Measurements from ENCODE around the gene CD151.

The CD151 gene

DNA sequence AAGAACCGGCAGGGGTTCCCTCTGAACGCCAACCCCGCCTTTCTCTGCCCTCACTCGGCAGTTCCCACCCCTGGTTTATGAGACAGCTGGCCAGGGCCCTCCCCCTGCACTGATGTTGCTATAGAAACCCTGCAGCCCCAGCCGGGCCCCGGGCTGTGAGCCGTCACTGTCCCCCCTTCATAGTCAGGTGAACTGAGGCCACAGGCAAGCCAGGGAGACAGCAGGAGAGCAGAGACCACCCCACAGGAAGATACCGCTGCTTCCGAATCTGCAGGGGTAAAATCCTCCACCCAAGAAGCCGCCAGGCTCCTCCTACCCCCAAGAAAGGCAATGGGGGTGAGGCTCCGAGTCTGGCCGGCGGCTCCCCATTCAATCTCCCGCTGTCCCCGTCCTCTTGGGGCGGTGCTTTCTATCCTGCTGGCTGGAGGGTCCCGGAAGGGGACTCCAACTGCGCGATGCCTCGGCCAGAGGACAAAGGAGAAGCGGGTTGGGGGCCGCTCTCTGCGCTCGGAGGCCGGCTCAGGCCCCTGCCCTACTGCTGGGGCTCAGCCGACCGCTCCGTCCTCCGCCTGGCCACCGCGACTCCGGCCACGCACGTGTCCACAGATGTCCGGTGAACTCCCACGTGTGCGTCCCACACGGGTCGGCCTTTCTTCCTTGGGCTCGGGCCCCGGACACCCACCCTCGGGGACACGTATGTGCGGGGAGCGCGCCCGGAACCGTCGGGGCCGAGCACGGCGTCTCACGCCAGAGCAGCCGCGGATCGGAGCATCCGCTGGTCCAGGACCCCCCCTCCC, 35.3 kb upstream of the CD151 start:
- DNase-seq (ENCODE audit: low spot score), result peak; percentile 85

DNA sequence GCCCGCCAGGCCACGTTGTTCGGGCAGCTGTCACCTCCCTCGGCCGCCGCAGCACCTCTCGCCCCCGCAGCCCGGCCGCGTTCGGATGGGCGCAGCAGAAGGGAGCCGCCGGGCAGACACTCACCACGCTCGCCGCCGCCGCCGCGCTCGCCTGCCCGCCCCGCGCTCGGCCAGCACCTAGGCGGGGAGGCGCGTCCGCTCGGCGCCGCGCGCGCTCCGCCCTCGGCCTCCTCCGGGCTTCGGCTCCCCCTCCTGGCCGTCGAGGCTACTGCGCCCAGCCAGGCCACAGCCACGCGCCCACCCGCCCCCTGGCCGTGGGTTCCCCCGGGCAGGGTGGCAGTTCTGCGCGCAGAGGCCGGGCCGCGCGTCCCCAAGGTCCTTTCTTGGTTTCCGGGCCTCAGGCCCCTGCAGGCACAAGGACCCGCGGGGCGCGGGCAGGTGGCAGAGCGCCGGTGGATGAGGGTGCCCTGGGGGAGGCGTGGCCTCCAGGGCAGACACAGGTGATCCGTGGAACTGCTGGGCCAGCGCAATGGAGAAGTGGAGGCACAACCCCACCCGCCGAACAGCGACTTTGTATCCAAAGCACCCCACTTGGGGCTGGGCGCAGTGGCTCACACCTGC, 34.5 kb upstream of the CD151 start, which contains the start of gene SLC25A22:
Gene SLC25A22, minus strand, starts transcription at position 189 of the 621 bp plus-strand sequence. CDS start 3,275 bp downstream, outside the sequence.
- peak; percentile 94 for DNase-seq (ENCODE audit: low spot score)

GRCh38 chr11:799641-800316, 33.0 kb upstream of the CD151 start:
- no peak for DNase-seq (ENCODE audit: low spot score)

GRCh38 chr11:800473-800872, 32.3 kb upstream of the CD151 start:
- DNase-seq (ENCODE audit: low spot score), result no peak

GRCh38 chr11:801097-801780, 31.5 kb upstream of the CD151 start:
- DNase-seq (ENCODE audit: low spot score), result no peak

DNA sequence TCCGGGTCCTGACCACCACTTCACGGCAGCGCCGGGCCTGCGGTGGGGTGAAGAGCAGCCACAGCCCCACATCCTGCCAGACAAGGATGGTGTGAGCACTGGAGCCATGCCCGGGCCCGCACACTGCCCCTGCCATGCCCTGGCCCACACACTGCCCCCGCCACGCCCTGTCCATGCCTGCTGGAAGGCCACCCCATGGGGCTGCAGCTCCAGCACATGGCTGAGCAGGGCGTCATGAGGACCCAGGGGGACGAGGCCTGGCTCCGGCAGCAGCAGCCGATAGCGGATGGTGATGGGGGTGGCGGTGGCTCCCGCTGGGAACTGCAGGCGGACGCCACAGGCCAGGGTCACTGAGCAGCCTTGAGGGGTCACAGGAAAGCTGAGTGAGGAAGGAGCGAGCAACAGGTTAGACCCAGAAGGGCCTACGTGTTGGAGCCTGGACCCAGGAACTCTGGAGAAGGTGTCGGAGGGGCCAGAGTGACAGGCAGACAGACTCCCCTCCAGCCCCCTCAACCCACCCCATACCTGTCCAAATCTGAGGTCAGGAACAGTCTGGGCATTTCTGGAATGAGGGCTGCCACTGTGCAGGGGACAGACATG, 30.6 kb upstream of the CD151 start:
- no peak for DNase-seq (ENCODE audit: low spot score)

DNA sequence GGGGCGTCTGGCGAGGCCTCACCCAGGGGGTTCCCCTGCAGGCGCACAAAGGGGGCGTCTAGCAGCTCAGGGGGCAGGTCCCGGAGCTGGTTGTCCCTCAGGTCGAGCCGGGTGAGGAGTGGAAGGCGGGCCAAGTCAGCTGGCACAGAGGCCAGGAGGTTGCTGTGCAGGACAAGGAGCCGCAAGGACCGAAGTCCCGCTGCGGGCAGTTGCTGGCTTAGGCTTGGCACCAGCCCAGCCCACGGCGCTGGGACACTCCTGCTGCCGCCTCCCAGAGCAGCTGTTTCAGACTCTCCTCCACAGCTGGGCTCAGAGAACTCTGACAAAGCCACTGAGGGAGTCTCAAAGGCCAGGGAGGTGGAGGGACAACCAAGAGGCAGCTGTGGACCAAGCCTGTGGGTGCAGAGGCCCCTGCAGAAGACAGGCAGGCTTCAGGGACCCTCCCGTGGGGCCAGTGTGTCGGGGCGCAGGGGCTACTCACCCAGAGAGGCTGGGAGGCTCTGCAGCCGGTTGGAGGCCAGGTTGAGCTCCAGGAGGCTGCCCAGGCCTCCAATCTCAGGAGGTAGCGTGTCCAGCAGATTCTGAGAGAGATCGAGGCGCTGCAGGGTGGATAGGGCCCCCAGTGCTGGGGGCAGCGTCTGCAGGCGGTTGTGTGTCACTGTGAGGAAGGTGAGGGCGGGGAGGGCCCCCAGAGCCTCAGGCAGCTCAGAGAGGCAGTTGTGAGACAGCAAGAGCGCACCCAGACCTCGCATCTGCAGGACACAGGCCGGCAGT, 29.9 kb upstream of the CD151 start:
- DNase-seq (ENCODE audit: low spot score), result no peak

DNA sequence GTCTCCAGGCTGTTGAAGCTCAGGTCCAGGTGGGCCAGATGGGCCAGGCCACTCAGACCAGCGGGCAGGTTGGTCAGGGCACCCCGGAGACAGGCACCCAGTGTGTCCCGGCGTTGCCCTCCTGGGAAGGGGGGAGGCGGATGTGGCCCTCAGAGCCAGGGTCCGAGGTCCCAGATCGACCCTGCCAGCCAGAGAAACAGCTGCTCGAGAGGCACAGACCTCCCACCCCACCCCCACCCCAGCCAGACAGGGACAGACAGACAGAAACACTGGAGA, 29.3 kb upstream of the CD151 start:
- DNase-seq (ENCODE audit: low spot score), result no peak

GRCh38 chr11:803770-804598, 28.8 kb upstream of the CD151 start:
- peak; percentile 34 for DNase-seq (ENCODE audit: low spot score)

DNA sequence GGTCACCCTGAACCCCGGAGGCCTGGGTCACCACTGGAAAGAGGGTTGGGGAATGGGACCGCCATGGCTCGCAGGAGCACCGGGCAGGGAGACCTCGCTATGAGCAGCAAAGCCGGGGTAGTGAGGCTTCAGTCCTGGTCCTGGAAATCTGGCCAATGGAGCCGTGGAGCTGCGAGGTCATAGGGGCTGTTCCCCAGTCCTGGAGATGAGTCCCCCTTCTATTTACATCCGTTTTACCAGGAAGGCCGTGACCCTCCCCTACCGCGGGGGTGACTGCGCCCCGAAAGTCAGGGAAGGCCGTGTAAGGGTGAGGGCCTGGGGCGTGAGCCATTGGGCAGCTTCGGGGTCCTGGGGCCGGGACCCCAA, 28.2 kb upstream of the CD151 start:
- no peak for DNase-seq (ENCODE audit: low spot score)

DNA sequence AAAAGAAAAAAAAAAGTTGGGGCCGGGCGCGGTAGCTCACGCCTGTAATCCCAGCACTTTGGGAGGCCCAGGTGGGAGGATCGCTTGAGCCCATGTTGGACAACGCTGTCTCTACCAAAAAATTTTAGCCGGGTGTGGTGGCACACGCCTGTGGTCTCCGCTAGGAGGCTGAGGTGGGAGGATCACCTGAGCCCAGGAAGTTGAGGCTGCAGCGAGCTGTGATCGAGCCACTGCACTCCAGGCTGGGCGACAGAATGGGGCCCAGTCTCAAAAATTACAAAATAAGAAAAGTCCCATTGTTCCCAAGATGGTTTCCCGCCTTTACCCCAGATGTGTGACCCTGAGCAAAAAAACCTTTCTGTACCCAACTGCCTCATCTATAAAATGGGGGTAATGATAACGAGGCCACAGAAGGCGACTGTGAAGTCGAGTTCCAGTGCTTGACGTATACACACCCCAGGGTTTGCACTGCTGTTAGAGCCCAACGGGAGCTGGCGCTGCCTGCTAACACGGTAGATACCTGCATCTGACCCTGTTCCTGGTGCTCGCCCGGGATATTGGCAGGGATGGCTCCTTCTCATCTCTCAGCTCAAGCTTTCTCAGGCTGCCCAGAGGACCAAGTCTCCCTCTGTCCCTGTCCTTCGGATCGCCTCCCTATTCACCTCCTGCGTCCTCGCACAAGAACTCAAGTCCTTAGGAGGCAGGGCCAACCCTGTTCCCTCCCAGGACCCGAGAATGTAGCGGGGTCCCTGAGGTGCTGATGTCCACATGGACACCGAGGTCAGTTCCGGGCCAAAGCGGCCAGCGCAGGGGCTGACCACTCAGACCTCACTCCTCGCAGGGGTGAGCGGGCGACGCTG, 24.1 kb upstream of the CD151 start:
- peak; percentile 88 for DNase-seq (ENCODE audit: low spot score)

DNA sequence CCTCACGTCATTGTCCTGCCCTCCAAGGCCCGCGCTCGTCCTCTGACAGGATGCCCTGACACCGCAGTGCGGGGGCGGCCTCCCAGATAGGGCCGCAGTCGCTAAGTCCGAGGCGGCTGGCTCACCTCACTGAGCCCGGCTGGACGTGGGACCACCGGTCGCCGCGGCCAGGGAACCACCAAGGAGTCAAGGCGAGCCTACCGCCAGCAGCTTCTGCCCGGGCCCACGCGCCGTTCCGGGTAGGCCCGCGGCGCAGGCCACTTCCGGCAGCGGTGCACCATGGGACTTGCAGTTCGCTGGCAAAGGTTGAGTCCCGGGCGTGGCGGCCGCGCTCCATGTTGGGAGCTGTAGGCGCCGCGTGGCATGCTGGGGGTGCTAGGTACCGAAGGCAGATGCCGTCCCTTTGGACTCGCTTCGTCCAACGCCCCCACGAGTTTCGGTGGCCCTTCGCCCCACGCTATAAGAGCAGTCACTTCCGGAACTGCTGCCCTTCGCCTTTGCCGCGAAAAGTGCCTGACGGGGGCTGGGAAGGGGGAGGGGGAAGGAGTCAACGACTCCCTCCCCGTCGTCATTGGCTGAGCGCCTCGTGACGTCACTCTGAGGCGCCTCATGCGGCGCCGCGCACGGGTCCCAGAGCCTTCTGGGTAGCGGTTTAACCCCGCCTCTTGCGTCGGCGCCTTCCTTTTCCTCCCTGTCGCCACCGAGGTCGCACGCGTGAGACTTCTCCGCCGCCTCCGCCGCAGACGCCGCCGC, 23.3 kb upstream of the CD151 start, which contains the start of gene RPLP2:
Gene RPLP2, plus strand, starts transcription at position 681 of the 753 bp plus-strand sequence. CDS start 268 bp downstream, outside the sequence.
- peak; percentile 95 for DNase-seq (ENCODE audit: low spot score)

GRCh38 chr11:810040-810567, 22.6 kb upstream of the CD151 start:
- no peak for DNase-seq (ENCODE audit: low spot score)

- no peak for DNase-seq (ENCODE audit: low spot score)
Observed at GRCh38 chr11:811446-812245, 21.1 kb upstream of the CD151 start.

GRCh38 chr11:812390-812789, 20.4 kb upstream of the CD151 start:
- no peak for DNase-seq (ENCODE audit: low spot score)

GRCh38 chr11:813072-813455, 19.7 kb upstream of the CD151 start:
- DNase-seq (ENCODE audit: low spot score), result no peak

DNA sequence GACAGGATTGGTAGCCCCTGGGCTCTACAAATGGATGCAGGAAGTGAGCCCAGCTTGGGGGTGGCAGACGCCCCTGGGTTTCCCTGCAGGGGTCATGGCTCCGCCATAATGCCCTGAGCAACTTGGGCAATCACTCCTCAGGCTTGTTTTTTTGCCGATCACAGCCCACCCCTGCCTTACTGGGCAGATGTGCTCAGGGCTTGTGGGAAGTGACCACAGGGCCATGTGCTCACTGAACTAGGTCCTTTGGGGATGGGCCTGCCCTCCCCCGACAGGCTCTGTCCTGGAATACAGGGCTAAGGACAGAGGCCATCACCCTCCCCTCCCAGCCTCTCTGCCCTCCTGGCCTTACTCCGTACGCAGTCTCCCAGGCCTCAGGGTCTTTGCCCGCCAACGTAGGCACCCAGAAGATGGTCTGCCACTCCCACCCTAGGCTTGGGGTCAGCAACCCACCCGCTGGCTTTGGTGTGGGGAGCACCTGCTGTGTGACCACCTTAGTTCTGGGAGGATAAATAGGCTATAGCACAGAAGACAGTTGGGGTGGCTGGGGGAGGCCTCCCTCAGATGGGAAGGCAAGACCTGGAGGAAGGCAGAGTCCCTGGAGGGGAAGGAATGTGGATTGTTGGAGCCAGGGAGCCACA, 19.2 kb upstream of the CD151 start:
- DNase-seq (ENCODE audit: low spot score), result no peak

Data from AG20443 (cell line).